Thoracic aorta (tissue), 2 donors: ENCODE measurements around the gene CBFA2T3. TPM values are rescaled to one million over a fixed set of nuclear protein-coding genes. Genes with fewer than 3 reads are reported as not detected.

ENCODE experiments used
- ATAC-seq: fragments of 150-250 bp; one replicate; pipeline ENCODE4 v1.8.0; 2017; ENCODE audit warnings: low read depth; ENCODE audit not compliant: insufficient number of reproducible peaks, low FRiP score
- DNase-seq: peaks from one replicate; pipeline ENCODE4 v3.0.0-alpha.2; 2020; ENCODE audit warnings: low spot score
- H3K27ac ChIP-seq, 2 donors: fragments of 200-600 bp; sonication (generic); 1 replicate in 1 of 2; 2 replicates in 1 of 2; pipeline ENCODE4 v1.5.1; 2016; ENCODE audit warnings: mild to moderate bottlenecking in 2 of 2, moderate library complexity in 2 of 2
- H3K27me3 ChIP-seq: fragments of 200-600 bp; sonication (generic); replicated peaks from 2 replicates; pipeline ENCODE4 v1.6.0; 2016; ENCODE audit warnings: mild to moderate bottlenecking; ENCODE audit not compliant: insufficient read depth
- H3K36me3 ChIP-seq: fragments of 200-600 bp; sonication (generic); one replicate; pipeline ENCODE4 v1.5.1; 2016
- H3K4me1 ChIP-seq, 2 donors: fragments of 200-600 bp; sonication (generic); 1 replicate in 1 of 2; 2 replicates in 1 of 2; pipeline versions ENCODE4 v1.5.1 to v1.6.0; 2016; ENCODE audit warnings: low read depth in 2 of 2, mild to moderate bottlenecking in 1 of 2; ENCODE audit not compliant: control insufficient read depth in 1 of 2
- H3K4me3 ChIP-seq: fragments of 200-600 bp; sonication (generic); 2 replicates; pipeline ENCODE4 v1.5.1; 2016; ENCODE audit warnings: mild to moderate bottlenecking
- H3K9me3 ChIP-seq: fragments of 200-600 bp; sonication (generic); 2 replicates; pipeline ENCODE4 v1.5.1; 2016
- CTCF ChIP-seq: fragments of 200-600 bp; sonication (generic); IDR thresholded peaks from one replicate; pipeline ENCODE4 v1.5.1; 2019; ENCODE audit warnings: antibody characterized with exemption
- total RNA-seq, 2 donors: library from RNA; depleted of rRNA; stranded (reverse); fragments of >200 nt; gene quantifications; one replicate each; pipeline versions ENCODE4 v1.1.0 to v1.2.3, GENCODE V29; 2016

CBFA2T3 gene
- total RNA-seq, 2 donors from 2014 or later = 3.9 to 6.6 TPM

- Histone ChIP-seq H3K4me3 (peak overlapping the region; percentile 63), H3K4me1 (peaks cover 5 to 7% of the 10 kb centered on the region in 2 donors), H3K36me3 (no peaks in the 10 kb centered on the region), H3K27me3 (no peaks in the 10 kb centered on the region), H3K27ac (no peak overlapping the region), H3K9me3 (no peaks in the 10 kb centered on the region)
- no peak for ATAC-seq
- no peak for TF ChIP-seq CTCF
- DNase-seq = no peak
Observed at GRCh38 chr16:88938777-88939244, 38.2 kb downstream of the CBFA2T3 start.

GRCh38 chr16:88938119-88938776 lies 38.8 kb downstream of the CBFA2T3 start:
- ATAC-seq (no peak), DNase-seq (no peak)
- Histone ChIP-seq H3K27me3 (no peaks in the 10 kb centered on the region), H3K4me3 (no peak overlapping the region), H3K4me1 (peaks cover 5 to 7% of the 10 kb centered on the region in 2 donors), H3K9me3 (no peaks in the 10 kb centered on the region), H3K36me3 (no peaks in the 10 kb centered on the region), H3K27ac (no peak overlapping the region)
- TF ChIP-seq CTCF = no peak

- Histone ChIP-seq H3K9me3 (no peaks in the 10 kb centered on the region), H3K4me3 (no peak overlapping the region), H3K36me3 (no peaks in the 10 kb centered on the region), H3K27me3 (no peaks in the 10 kb centered on the region), H3K27ac (no peak overlapping the region), H3K4me1 (peaks cover 5 to 7% of the 10 kb centered on the region in 2 donors)
- no peak for ATAC-seq
- no peak for DNase-seq
- no peak for TF ChIP-seq CTCF
Observed at GRCh38 chr16:88937206-88937621, 39.8 kb downstream of the CBFA2T3 start.

DNA sequence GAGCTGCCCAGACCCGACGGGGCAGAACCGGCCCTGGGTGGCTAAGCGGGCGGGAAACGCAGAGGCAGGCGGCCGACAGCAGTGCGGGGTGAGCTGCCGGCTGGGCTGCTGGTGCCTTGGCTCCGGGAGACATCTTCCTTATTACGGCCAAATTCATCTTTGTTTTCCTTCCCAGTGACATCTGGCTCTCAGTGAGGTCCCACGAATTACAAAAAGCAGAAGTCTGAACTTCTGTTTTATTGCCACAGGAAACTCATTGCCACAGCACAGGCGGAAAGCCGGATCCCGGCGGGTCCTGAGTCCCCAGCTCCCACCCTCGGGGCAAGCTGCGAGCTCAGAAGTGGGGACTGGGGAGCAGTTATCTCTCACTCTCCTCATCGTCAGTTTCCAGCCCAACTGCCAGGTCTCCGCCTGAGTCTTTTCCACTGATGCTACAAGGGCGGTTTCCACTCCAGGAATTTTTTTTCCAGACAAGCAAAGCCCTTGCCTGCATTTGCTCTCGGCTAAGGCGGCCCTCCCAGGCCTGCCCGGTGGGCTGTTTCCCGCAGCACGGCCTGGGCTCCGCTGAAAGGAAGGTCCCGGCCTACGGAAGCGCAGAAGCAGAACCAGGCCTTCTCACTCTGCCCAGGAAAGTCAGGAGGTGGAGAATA lies 40.3 kb downstream of the CBFA2T3 start:
- no peak overlapping the region for H3K27ac ChIP-seq

More for the DNA sequence above, 40.3 kb downstream of the CBFA2T3 start:
- H3K4me3 ChIP-seq = peak overlapping the region; percentile 31
- TF ChIP-seq CTCF = no peak
- H3K9me3 ChIP-seq = no peaks in the 10 kb centered on the region
- no peaks in the 10 kb centered on the region for H3K27me3 ChIP-seq
- H3K36me3 ChIP-seq = no peaks in the 10 kb centered on the region
- H3K4me1 ChIP-seq = peaks cover 5 to 7% of the 10 kb centered on the region in 2 donors
- DNase-seq = no peak
- no peak for ATAC-seq
